ENCODE measurements around the gene TMEM126B. TPM values are rescaled to one million over a fixed set of nuclear protein-coding genes. Genes with fewer than 3 reads are reported as not detected.
"Not testable (repeated sequence)": the region's sequence is repeated elsewhere in the genome, so short reads cannot be mapped to it uniquely, and the experiment has no call there.

Gene TMEM126B
- total RNA-seq (2014; rRNA removed; shearing (Covaris generic)), result 83.7 and 86.2 TPM in 2 replicates
- 38.3 and 39.4 TPM in 2 replicates for polyA plus RNA-seq (2015; cell fraction: cytosol; rRNA removed)
- 85.5 and 116 TPM in 2 replicates for polyA plus RNA-seq (2015; cell fraction: nucleus; rRNA removed)

DNA sequence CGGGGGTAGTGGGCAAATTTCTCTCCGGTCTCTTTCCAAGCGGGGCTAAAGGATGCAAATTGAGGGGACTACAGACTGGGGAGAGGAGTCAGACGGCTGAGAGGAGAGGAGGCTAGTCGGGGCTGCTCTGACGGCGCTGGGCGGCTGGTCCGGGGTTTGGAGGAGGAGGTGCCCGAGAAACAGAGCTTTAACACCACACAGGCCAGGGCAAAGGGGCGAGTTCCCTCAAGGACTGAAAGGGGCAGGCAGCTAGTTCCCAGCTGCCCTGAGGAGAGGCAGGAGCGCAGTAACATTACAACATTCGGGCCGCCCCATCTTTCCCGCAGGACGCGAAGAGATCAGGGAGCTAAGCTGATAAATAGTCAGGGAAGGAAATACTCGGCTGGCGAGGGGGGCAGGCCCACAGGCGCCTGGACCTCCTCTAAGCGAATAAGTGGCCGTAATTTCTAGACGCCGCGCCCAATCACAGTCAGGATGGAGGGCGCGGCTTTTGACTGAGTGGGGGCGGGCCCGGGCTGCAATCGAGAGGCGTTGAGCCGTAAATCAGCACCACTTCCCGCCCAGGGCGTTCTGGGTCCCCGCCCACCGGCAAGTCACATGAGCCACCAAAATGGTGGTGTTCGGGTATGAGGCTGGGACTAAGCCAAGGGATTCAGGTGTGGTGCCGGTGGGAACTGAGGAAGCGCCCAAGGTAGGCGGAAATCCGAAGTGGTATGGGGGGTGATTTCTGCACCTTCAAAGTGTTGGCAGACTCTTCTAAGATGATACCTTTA, at the start of gene TMEM126B:
TMEM126B (plus strand) TSS at position 596 of the 773 bp plus-strand sequence; CDS start at position 611, 15 bp downstream.
- in situ Hi-C loops (cut with HindIII; ENCODE audit: low pct_unique_long_range_greater_than_20kb, low sequenced_read_pairs), result no loop called here

DNA sequence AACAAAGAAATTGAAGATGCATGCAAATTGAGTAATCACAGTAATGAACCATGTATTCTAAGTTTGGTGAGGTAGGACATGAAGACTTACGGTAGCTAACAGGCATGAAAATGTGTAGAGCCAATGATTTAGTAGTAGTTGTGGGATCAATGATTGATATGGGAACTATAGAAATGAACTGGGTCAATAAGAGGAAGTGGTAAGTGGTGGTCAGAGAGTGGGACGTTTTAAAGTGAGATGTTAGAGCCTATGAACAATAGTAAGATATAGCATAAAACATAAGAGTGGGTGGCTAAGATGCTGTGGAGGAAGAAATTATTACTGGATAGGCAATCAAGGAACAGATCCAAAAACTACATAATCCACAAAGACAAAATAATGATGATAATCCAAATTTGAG, 46.3 kb upstream of the TMEM126B start:
- DNase-seq (ENCODE audit: low read depth, low spot score), result no peak
- in situ Hi-C loops (cut with HindIII; ENCODE audit: low pct_unique_long_range_greater_than_20kb, low sequenced_read_pairs), result no loop called here

More for the DNA sequence above, at the start of gene TMEM126B:
- DNase-seq (ENCODE audit: low read depth, low spot score), result peak; percentile 95

DNA sequence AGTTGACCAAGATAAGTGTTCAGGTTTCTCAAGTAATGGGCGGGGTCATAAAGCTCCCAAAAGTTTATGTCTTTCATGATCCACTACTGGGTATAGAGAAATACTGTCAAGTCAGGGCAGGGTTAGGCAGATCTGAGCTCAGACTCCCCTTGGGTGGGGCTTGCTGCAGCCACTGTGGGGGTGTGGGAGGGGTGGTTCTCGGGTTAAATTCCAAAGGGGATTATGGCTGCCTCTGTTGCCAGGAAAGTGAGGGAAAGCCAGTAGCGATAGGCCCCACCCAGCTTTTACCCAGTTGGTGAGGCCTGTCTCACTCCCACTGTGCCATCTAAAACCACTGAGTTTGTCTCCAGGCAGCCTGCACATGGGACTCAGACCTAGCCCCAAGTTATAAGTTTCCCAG, 39.0 kb upstream of the TMEM126B start:
- no peak for DNase-seq (ENCODE audit: low read depth, low spot score)
- in situ Hi-C loops (cut with HindIII; ENCODE audit: low pct_unique_long_range_greater_than_20kb, low sequenced_read_pairs), result no loop called here

DNA sequence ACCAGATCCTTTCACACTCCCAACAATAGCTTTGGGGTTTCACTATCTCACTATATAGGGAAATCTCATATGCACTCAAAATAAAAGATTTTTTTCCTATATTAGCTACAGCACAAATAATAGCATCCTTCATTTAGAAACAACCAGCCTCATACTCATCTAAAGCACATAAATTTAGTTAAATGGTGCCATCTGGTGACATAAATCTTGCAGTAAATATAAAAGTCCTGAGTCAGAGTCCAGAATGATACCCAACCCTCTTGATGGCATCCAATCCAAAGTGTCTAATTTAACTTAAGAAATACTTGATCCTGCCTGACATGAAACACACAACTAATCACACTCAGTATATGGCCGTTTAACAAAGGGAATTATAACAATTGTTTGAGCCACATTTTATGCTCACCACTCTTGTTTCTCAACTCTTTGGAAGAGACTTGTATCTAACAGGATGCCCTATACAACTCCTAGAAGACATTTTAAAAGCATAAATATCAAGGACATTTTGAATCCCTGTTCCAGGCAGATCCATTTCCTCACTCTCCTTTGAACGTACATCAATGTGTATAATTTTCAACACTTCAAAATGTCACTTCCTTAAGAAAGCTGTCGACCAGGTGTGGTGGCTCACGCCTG, 37.4 kb upstream of the TMEM126B start:
- in situ Hi-C loops (cut with HindIII; ENCODE audit: low pct_unique_long_range_greater_than_20kb, low sequenced_read_pairs), result no loop called here
- peak; percentile 72 for DNase-seq (ENCODE audit: low read depth, low spot score)

DNA sequence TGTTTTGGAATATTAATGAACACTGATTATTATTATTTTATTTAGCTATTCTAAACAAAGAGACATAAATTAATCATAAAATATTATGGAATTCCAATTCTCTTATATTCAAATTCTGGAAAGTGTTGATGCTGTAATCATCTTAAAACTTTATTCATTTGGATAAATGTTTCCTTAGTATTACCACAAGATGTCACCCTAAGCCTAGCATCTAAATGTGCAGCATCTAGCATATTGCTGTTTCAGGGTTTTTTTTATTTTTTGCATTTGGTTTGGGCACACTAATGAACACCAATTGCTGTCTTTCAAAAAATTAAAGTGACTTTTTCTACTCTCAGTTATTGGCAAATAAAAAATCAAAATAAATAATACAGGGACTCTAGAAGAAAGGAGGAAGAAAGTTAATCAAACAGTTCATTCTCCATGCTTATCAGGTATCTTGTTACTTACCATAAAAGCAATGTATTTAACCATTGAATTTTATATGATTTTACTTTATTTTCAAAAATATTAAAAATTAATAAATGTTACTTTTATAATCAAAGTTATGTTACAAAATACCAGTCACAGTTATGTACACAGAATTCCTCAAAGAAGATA, 33.0 kb upstream of the TMEM126B start:
- in situ Hi-C loops (cut with HindIII; ENCODE audit: low pct_unique_long_range_greater_than_20kb, low sequenced_read_pairs), result no loop called here
- peak; percentile 65 for DNase-seq (ENCODE audit: low read depth, low spot score)

DNA sequence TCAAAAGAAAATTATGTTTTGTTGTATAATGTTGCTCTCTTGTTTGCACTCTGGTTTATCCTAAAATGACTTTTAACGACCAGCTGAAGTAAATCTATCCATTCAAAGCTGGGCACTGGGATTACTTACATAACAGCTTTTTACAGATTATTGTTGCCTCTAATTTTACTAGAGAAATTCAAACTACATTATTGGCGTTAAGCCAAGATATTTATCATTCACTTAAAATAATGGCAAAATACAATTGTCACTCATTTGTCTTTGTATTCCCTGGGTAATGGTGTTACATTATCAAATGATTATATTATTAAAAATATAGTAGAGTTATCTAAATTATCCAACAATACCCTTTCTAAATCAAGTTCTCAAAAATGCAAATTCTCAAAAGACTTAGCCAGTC, 31.5 kb upstream of the TMEM126B start:
- DNase-seq (ENCODE audit: low read depth, low spot score), result no peak
- in situ Hi-C loops (cut with HindIII; ENCODE audit: low pct_unique_long_range_greater_than_20kb, low sequenced_read_pairs), result no loop called here

DNA sequence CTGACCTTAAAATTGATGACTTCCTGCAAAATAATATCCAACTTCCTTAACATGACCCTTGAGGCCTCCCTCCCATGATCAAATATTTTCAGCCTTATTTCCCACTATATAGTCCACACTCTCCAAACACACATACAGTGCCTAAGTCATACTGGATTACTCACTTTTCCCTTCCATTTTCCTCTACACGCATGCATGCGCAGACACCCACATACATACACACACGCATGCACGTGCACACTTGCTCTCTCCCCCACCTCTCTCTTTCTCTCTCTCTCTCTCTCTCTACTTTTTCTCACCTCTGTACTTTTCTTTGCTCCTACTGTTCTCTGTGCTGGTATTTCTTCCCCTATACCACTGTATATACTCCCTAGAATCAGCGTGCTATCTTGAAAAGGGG, 29.3 kb upstream of the TMEM126B start:
- no peak for DNase-seq (ENCODE audit: low read depth, low spot score)
- in situ Hi-C loops (cut with HindIII; ENCODE audit: low pct_unique_long_range_greater_than_20kb, low sequenced_read_pairs), result no loop called here

DNA sequence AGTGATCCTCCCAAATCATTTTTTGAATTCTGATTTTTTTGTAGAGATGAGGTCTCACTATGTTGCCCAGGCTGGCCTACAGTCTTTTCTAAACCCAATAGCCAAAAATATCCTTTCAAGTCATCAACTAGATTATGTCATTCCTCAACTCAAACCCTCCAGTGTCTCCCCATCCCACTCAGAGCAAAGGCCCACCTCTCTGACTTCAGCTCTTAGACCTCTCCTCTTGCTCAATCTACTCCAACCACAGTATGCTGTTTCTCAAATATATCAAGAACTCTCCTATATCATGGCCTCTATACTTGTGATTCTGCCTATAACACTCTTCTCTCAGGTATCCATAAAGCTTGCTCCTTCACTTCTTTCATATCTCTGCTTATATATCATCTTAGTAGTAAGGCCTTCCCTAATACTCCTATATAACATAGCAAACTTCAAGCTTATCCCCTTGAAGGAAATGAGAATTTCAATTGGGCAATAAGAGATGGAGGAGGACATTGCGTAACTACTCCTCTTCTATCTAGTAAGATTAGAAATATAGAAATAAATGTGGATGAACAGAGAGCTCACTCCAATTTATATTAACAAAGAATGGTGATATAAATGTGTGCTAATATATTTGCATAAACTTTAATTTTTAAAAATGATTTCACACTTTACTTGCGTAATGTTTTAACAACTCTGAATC, 25.7 kb upstream of the TMEM126B start:
- no peak for DNase-seq (ENCODE audit: low read depth, low spot score)
- in situ Hi-C loops (cut with HindIII; ENCODE audit: low pct_unique_long_range_greater_than_20kb, low sequenced_read_pairs), result no loop called here

DNA sequence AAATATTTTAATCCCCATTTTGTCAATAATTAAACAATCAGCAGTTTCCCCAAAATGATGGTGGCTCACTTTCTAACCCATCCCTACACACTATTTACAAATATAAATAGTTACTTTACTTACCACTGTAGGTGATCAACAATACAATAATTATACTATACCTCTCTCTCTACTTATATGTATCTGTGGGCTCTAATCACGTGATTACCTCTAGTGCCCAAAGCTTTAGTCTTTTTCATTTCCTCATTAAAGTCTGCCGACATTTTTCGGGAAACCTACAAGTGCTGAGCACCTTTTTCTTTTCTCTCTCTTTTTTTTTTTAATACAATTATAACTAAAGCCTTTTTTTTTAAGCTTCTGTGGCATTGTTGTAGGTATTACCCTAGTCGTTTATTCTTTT, 25.2 kb upstream of the TMEM126B start:
- no peak for DNase-seq (ENCODE audit: low read depth, low spot score)
- in situ Hi-C loops (cut with HindIII; ENCODE audit: low pct_unique_long_range_greater_than_20kb, low sequenced_read_pairs), result no loop called here

DNA sequence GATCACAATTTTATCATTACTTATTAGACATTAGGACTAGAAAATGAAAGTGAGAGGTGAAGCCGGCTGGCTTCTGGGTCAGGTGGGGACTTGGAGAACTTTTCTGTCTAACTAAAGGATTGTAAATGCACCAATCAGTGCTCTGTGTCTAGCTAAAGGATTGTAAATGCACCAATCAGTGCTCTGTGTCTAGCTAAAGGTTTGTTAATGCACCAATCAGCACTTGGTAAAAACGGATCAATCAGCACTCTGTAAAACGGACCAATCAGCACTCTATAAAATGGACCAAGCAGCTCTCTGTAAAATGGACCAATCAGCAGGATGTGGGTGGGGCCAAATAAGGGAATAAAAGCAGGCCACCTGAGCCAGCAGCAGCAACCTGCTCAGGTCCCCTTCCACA, 22.2 kb upstream of the TMEM126B start:
- in situ Hi-C loops (cut with HindIII; ENCODE audit: low pct_unique_long_range_greater_than_20kb, low sequenced_read_pairs); DNase-seq (ENCODE audit: low read depth, low spot score): not testable (repeated sequence)

DNA sequence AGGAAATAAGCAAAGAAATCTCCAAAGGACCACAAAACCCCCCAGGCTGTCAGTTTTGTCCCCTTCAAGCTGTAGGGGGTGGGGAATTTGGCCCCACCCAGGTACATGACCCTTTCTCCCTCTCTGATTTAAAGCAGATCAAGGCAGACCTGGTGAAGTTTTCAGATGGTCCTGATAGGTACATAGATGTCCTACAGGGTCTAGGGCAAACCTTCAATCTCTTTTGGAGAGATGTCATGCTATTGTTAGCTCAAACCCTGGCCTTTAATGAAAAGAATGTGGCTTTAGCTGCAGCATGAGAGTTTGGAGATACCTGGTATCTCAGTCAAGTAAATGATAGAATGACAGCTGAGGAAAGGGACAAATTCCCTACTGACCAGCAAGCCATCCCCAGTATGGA, 19.8 kb upstream of the TMEM126B start:
- DNase-seq (ENCODE audit: low read depth, low spot score); in situ Hi-C loops (cut with HindIII; ENCODE audit: low pct_unique_long_range_greater_than_20kb, low sequenced_read_pairs): not testable (repeated sequence)

DNA sequence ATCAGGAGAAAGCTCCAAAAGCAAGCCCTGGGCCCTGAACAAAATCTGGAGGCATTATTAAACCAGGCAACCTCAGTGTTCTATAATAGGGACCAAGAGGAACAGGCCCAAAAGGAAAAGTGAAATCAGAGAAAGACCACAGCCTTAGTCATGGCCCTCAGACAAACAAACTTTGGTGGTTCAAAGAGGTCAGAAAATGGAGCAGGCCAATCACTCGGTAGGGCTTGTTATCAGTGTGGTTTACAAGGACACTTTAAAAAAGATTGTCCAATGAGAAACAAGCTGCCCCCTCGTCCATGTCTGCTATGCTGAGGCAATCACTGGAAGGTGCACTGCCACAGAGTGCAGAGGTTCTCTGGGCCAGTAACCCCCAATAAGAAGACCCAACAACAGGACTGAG, 19.1 kb upstream of the TMEM126B start:
- DNase-seq (ENCODE audit: low read depth, low spot score); in situ Hi-C loops (cut with HindIII; ENCODE audit: low pct_unique_long_range_greater_than_20kb, low sequenced_read_pairs): not testable (repeated sequence)

DNA sequence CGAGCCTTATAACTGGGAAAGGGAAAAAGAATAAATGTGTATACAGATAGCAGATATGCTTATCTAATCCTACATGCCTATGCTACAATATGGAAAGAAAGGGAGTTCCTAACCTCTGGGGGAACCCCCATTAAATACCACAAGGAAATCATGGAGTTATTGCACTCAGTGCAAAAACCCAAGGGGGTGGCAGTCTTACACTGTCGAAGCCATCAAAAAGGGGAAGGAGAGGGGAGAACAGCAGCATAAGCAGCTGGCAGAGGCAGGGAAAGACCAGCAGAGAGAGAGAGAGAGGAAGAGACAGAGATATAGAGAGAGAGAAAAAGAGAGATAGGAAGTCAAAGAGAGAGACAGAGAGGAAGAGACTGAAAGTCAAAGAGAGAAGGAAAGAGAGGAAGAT, 16.8 kb upstream of the TMEM126B start:
- in situ Hi-C loops (cut with HindIII; ENCODE audit: low pct_unique_long_range_greater_than_20kb, low sequenced_read_pairs); DNase-seq (ENCODE audit: low read depth, low spot score): not testable (repeated sequence)

DNA sequence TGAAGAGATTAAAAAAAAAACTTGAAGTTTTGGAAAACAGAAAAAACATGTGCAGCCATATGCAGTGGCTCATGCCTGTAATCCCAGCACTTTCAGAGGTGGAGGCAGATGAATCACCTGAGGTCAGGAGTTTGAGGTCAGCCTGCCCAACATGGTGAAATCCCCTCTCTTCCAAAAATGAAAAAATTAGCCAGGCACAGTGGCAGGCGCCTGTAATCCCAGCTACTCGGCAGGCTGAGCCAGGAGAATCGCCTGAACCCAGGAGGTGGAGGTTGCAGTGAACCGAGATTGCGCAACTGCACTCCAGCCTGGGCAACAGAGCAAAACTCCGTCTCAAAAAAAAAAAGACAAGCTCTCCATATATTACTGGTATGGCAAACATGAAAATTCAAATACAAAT, 8.9 kb upstream of the TMEM126B start:
- no peak for DNase-seq (ENCODE audit: low read depth, low spot score)
- in situ Hi-C loops (cut with HindIII; ENCODE audit: low pct_unique_long_range_greater_than_20kb, low sequenced_read_pairs), result no loop called here

DNA sequence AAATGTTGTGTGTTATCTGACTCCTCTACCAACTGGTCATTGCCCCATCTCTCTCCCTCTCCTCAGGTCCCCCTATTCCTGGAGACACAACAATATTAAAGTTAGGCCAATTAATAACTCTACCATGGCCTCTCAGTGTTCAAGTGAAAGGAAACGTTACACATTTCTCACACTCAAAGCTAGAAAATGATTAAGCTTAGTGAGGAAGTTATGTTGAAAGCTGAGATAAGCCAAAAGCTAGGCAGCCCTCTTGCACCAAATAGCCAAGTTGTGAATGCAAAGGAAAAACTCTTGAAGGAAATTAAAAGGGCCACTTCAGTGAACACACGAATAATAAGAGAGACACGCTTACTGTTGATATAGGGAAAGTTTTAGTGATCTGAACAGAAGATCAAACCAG, 8.1 kb upstream of the TMEM126B start:
- in situ Hi-C loops (cut with HindIII; ENCODE audit: low pct_unique_long_range_greater_than_20kb, low sequenced_read_pairs), result no loop called here
- no peak for DNase-seq (ENCODE audit: low read depth, low spot score)

DNA sequence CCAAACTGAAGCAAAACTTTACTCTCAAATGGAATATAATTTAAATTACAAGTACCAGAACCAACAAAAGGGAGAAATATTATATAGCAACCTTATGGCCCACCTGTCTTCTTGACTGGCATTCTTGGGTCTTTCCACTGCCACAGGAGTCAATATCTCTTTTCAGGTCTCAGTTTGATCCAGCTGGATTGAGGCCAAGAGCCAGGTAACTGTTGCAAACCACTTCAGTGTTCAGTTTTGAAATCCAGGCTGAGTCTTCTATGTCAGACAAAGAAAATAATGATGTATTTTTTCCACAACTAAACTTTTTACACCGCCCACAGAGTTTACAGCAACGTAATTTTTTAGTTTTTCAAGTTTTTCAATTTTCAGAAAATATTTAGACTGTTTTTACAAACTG, 1.9 kb upstream of the TMEM126B start:
- DNase-seq (ENCODE audit: low read depth, low spot score), result no peak
- in situ Hi-C loops (cut with HindIII; ENCODE audit: low pct_unique_long_range_greater_than_20kb, low sequenced_read_pairs), result no loop called here

DNA sequence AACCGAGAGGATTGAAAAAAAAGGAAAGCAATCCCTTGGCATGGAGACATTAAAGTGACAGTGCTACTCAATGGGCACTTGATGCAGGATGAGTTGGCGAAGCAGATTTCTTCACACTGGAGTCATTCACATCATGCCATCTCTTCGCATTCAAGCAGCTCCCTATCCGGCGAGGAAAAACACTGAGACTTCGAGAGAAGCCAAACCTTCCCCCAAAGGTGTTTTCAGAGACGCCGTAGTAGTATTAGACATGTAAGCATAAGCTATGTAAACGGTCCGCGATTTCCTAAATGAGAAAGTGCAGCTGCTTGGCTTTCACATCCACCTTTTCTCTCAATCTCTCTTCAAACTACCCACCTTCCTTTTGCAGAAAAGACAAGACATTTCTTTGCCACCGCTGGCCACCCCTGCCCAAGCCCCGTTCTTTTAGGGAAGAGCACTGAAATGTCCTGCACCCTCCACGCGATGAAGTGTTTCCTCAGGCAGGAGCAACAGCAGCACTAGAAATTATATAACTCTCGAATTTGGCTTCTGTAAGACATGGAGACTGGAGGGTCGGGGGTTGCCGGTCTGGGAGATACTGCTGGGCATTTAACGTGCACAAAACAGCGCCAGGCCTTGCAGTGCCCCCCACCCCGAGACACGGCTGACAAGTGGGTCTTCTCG, 928 bp upstream of the TMEM126B start, which contains the start of gene DLG2:
DLG2 (minus strand) TSS at position 13 of the 666 bp plus-strand sequence.
- in situ Hi-C loops (cut with HindIII; ENCODE audit: low pct_unique_long_range_greater_than_20kb, low sequenced_read_pairs), result no loop called here
- peak; percentile 12 for DNase-seq (ENCODE audit: low read depth, low spot score)
